GM12891 (cell line): ENCODE measurements around the gene DLG1.

Experiments used
- PAX5 ChIP-seq: IDR thresholded peaks from 2 replicates; pipeline ENCODE4 v1.6.1; 2011; ENCODE audit warnings: low read length, moderate library complexity, mild to moderate bottlenecking; ENCODE audit not compliant: insufficient read depth, severe bottlenecking
- POLR2A ChIP-seq: IDR thresholded peaks from 2 replicates; pipeline ENCODE4 v1.6.1; 2011; ENCODE audit warnings: low read depth, low read length, control low read depth
- POLR2AphosphoS5 ChIP-seq: IDR thresholded peaks from 2 replicates; pipeline ENCODE4 v1.6.1; 2011; ENCODE audit warnings: low read depth, low read length, control low read depth
- SPI1 ChIP-seq: IDR thresholded peaks from 2 replicates; pipeline ENCODE4 v1.6.1; 2011; ENCODE audit warnings: low read depth, low read length, control low read depth
- TAF1 ChIP-seq: IDR thresholded peaks from 2 replicates; pipeline ENCODE4 v1.6.1; 2011; ENCODE audit warnings: low read depth, low read length, control low read depth

DNA sequence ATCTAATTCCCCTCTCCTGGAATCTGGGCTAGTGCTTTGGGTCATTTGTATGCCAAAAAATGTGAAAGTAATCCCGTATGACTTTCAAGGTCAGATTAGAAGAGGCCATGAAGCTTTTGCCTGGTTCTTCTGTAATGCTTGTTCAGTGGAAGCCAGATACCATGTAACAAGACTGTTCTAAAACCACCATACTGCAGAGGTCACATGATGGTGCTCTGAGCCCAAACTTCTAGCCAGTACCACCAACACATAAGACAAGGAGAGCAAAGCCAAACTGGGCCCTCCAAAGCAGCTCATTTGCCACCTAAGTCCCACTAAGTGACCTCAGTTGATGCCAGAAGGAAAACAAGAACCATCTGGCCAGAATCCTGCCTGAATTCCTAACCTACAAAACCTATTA is 204.5 kb downstream of the DLG1 start:
- TF ChIP-seq POLR2A (no peak), TAF1 (no peak), POLR2AphosphoS5 (no peak), SPI1 (no peak), PAX5 (no peak)
